K562 (cell line): ENCODE data around the gene SPATA16. TPM values are rescaled to one million over a fixed set of nuclear protein-coding genes. Genes with fewer than 3 reads are reported as not detected.

ENCODE experiments used
- ATAC-seq: fragments of 200-7000 bp; cut with Tn5 transposase; 3 replicates; pipeline ENCODE4 v1.9.1; 2020; ENCODE audit warnings: moderate library complexity
- BruUV-seq: library from RNA; stranded (reverse); fragments of 400-500 nt; replicated peaks from 2 replicates; lab custom pipeline; 2021; lab: Mats Ljungman, UMichigan
- CTCF ChIA-PET: fragments of 300-600 bp; formaldehyde crosslinking; extraction: SDS; loops from one replicate; lab custom pipeline; 2021; ENCODE audit warnings: low intra/inter-chr PET ratio; lab: Yijun Ruan, JAX
- POLR2A ChIA-PET: fragments of 300-600, 350-650 bp; sonication (Branson Sonifier 250); formaldehyde crosslinking; extraction: SDS; loops from one replicate; lab custom pipeline; 2021; ENCODE audit warnings: antibody characterized with exemption, inconsistent platforms; lab: Yijun Ruan, JAX
- DNase-seq, 4 experiments: peaks; one replicate each; pipeline versions ENCODE4 v3.0.0 to v3.0.0-alpha.2; 2011 to 2018; ENCODE audit warnings: low spot score in 3 of 4, mixed read lengths in 3 of 4; ENCODE audit errors: extremely low read depth in 1 of 4
- FAIRE-seq: peaks from 2 replicates; lab custom pipeline; 2011; peaks lifted over from hg19 to GRCh38; lab: Jason Lieb, UNC
- H2AFZ ChIP-seq: 2 replicates; pipeline ENCODE4 v1.6.0; 2011; ENCODE audit warnings: low read depth, low read length, control low read depth, inconsistent platforms
- H3K27ac ChIP-seq: fragments of 200-600 bp; 3 replicates; pipeline ENCODE4 v1.8.0; 2011; ENCODE audit warnings: low read depth, mild to moderate bottlenecking, control low read depth, inconsistent platforms, low read length, moderate library complexity, mixed read lengths; ENCODE audit errors: extremely low read depth
- H3K27me3 ChIP-seq, 2 experiments: fragments of 300-600 bp in 1 of 2; 2 replicates in 1 of 2; 3 replicates in 1 of 2; pipeline versions ENCODE4 v1.6.0 to v1.8.0; 2011; ENCODE audit warnings: inconsistent platforms in 2 of 2, low read length in 2 of 2, mild to moderate bottlenecking in 1 of 2, mixed read lengths in 1 of 2, moderate library complexity in 1 of 2; ENCODE audit not compliant: control insufficient read depth in 2 of 2, insufficient read depth in 2 of 2
- H3K36me3 ChIP-seq: fragments of 300-600 bp; 3 replicates; pipeline ENCODE4 v1.8.0; 2011; ENCODE audit warnings: mild to moderate bottlenecking, low read length, inconsistent platforms; ENCODE audit not compliant: control insufficient read depth, insufficient read depth
- H3K4me1 ChIP-seq, 2 experiments: fragments of 200-600 bp in 1 of 2; replicated peaks in 1 of 2; 2 replicates in 1 of 2; 3 replicates in 1 of 2; pipeline versions ENCODE4 v1.5.1 to v1.8.0; 2011; ENCODE audit warnings: inconsistent platforms in 2 of 2, low read length in 2 of 2, mild to moderate bottlenecking in 1 of 2, mixed read lengths in 1 of 2, moderate library complexity in 1 of 2; ENCODE audit not compliant: control insufficient read depth in 2 of 2, insufficient read depth in 2 of 2
- H3K4me2 ChIP-seq: 2 replicates; pipeline ENCODE4 v1.6.1; 2011; ENCODE audit warnings: low read length, control low read depth, inconsistent platforms, mixed read lengths; ENCODE audit not compliant: insufficient read depth
- H3K4me3 ChIP-seq: fragments of 200-600 bp; sonication (generic), shearing (Covaris generic); 2 replicates; pipeline ENCODE4 v1.5.1; 2016; ENCODE audit warnings: control low read depth, inconsistent platforms
- H3K79me2 ChIP-seq: fragments of 200-600 bp; 3 replicates; pipeline ENCODE4 v1.8.0; 2011; ENCODE audit warnings: low read length, inconsistent platforms; ENCODE audit not compliant: control insufficient read depth, insufficient read depth
- H3K9ac ChIP-seq, 2 experiments: 2 replicates each; pipeline versions ENCODE4 v1.6.0 to v1.6.1; 2011; ENCODE audit warnings: low read depth in 2 of 2, low read length in 2 of 2, control low read depth in 1 of 2, inconsistent platforms in 1 of 2, mild to moderate bottlenecking in 1 of 2, mixed read lengths in 1 of 2; ENCODE audit not compliant: insufficient read depth in 1 of 2
- H3K9me1 ChIP-seq: one replicate; pipeline ENCODE4 v1.6.0; 2011; ENCODE audit warnings: inconsistent platforms, mild to moderate bottlenecking, low read length, moderate library complexity; ENCODE audit not compliant: control insufficient read depth, insufficient read depth
- H3K9me3 ChIP-seq: replicated peaks from 2 replicates; pipeline ENCODE4 v1.5.1; 2011; ENCODE audit warnings: low read depth, low read length, inconsistent platforms; ENCODE audit not compliant: control insufficient read depth, insufficient read depth
- H4K20me1 ChIP-seq: replicated peaks from 2 replicates; pipeline ENCODE4 v1.6.1; 2011; ENCODE audit warnings: low read length, inconsistent platforms, mixed read lengths; ENCODE audit not compliant: control insufficient read depth, insufficient read depth
- ATF1 ChIP-seq, 2 experiments: fragments of 450-650 bp in 1 of 2; IDR thresholded peaks; 2 replicates each; pipeline ENCODE4 v1.6.1; 2016; ENCODE audit warnings: missing compliant biosample characterization in 1 of 2, missing genetic modification characterization in 1 of 2
- ATF3 ChIP-seq, 2 experiments: fragments of 450-650 bp in 1 of 2; sonication (generic) in 1 of 2; formaldehyde crosslinking in 1 of 2; IDR thresholded peaks in 1 of 2; conservative IDR thresholded peaks in 1 of 2; 2 replicates each; pipeline versions ENCODE4 v1.6.1 to v1.8.1; 2016 to 2023; ENCODE audit warnings: mild to moderate bottlenecking in 2 of 2, moderate library complexity in 2 of 2, inconsistent platforms in 1 of 2, missing genetic modification reagents in 1 of 2
- ATF7 ChIP-seq: fragments of 450-650 bp; IDR thresholded peaks from 2 replicates; pipeline ENCODE4 v1.7.1; 2014; ENCODE audit warnings: mild to moderate bottlenecking, moderate library complexity
- GABPA ChIP-seq: fragments of 200-800 bp; sonication (Bioruptor generic); conservative IDR thresholded peaks from 2 replicates; pipeline ENCODE4 v1.6.1; 2016; ENCODE audit warnings: low read depth, missing genetic modification characterization, missing compliant biosample characterization
- GABPB2 ChIP-seq: fragments of 250-450 bp; sonication (Bioruptor Pico); conservative IDR thresholded peaks from 2 replicates; pipeline ENCODE4 v1.5.1; 2021; ENCODE audit warnings: mild to moderate bottlenecking
- JUND ChIP-seq, 2 experiments: IDR thresholded peaks; 2 replicates in 1 of 2; 3 replicates in 1 of 2; pipeline ENCODE4 v1.6.1; 2011; ENCODE audit warnings: borderline replicate concordance in 2 of 2, low read depth in 2 of 2, low read length in 2 of 2, improper control_type of control experiment in 1 of 2, missing biosample characterization in 1 of 2, missing genetic modification characterization in 1 of 2, missing genetic modification reagents in 1 of 2
- KAT7 ChIP-seq: sonication (generic); formaldehyde crosslinking; IDR thresholded peaks from 2 replicates; pipeline ENCODE4 v1.8.0; 2022; ENCODE audit warnings: missing genetic modification reagents, mild to moderate bottlenecking, borderline replicate concordance
- MXI1 ChIP-seq: IDR thresholded peaks from 2 replicates; pipeline ENCODE4 v1.6.1; 2011; ENCODE audit warnings: low read depth, mild to moderate bottlenecking, improper control_type of control experiment, low read length
- SAFB ChIP-seq: fragments of 200-400 bp; formaldehyde crosslinking; IDR thresholded peaks from 2 replicates; pipeline ENCODE4 v1.6.1; 2017; ENCODE audit warnings: low read depth, low read length, borderline replicate concordance
- SNIP1 ChIP-seq: fragments of 450-650 bp; IDR thresholded peaks from 2 replicates; pipeline ENCODE4 v1.7.1; 2017; ENCODE audit warnings: low read depth, mild to moderate bottlenecking
- TAL1 ChIP-seq: fragments of 450-650 bp; IDR thresholded peaks from 2 replicates; pipeline ENCODE4 v1.6.1; 2016; ENCODE audit warnings: mild to moderate bottlenecking
- ZKSCAN8 ChIP-seq: fragments of 200-800 bp; sonication (Bioruptor generic); IDR thresholded peaks from 2 replicates; pipeline ENCODE4 v1.6.1; 2016; ENCODE audit warnings: missing genetic modification characterization, missing compliant biosample characterization
- ZNF121 ChIP-seq: sonication (generic); formaldehyde crosslinking; conservative IDR thresholded peaks from 2 replicates; pipeline ENCODE4 v1.8.0; 2022; ENCODE audit warnings: missing genetic modification reagents
- ZNF282 ChIP-seq: sonication (generic); formaldehyde crosslinking; IDR thresholded peaks from 2 replicates; pipeline ENCODE4 v1.8.1; 2023; ENCODE audit warnings: missing genetic modification reagents
- WGBS: fragments of 100-300 bp; shearing (Covaris generic); methylation state at CpG from one replicate; pipeline ENCODE4 v1.1.6; 2016; ENCODE audit warnings: low coverage, mixed read lengths; ENCODE audit not compliant: insufficient coverage; ENCODE audit errors: missing lambda C conversion rate; 5-methylcytosine and 5-hydroxymethylcytosine counted together
- in situ Hi-C: fragments of 300-500 bp; cut with MboI; formaldehyde crosslinking; loops from 4 replicates; pipeline ENCODE4 v1.15.0; 2018; ENCODE audit warnings: inconsistent platforms, mixed read lengths
- intact Hi-C: fragments of 100-400 bp; cut with micrococcal nuclease; formaldehyde crosslinking; loops from 2 replicates; pipeline ENCODE4 v1.14.2; 2022
- polyA plus RNA-seq, 8 experiments: library from polyadenylated mRNA; depleted of rRNA in 4 of 8; stranded (reverse) in 5 of 8; unstranded in 3 of 8; fragments of >200 nt; fragmentation: Nextera tagmentation in 2 of 8; fragmentation: Illumina TruSeq in 1 of 8; extraction: Ambion mirVana in 2 of 8; extraction: Trizol in 1 of 8; gene quantifications; 2 replicates each; pipeline versions ENCODE4 v1.2.1 to v1.2.3, GENCODE V29; 2011 to 2014; ENCODE audit warnings: inconsistent platforms in 1 of 8, missing spikeins in 1 of 8
- total RNA-seq, 7 experiments: library from RNA; depleted of rRNA in 6 of 7; stranded (reverse); fragments of >200 nt in 6 of 7; fragmentation: Illumina TruSeq in 2 of 7; extraction: Trizol in 2 of 7; gene quantifications; 2 replicates each; pipeline versions ENCODE4 v1.2.1 to v1.2.3, GENCODE V29; 2011 to 2021; ENCODE audit warnings: low replicate concordance in 1 of 7
- TF ChIP-seq, protein P1 (sequence below): IDR thresholded peaks from 2 replicates; pipeline ENCODE4 v1.6.1; 2011; ENCODE audit not compliant: insufficient read length; ENCODE audit errors: extremely low read depth

The SPATA16 gene
- total and polyA plus RNA-seq, 9 of the 15 experiments (the other 6 are each of a cell fraction or from before 2014, with no cell fraction given) = not detected

- Histone ChIP-seq H3K4me2 (no peak overlapping the region), H3K27me3 (no peaks in the 10 kb centered on the region), H3K79me2 (no peaks in the 10 kb centered on the region), H2AFZ (peak overlapping the region; percentile 25; the same call in 1 of the 2 replicates), H3K4me3 (no peak overlapping the region), H3K4me1 (no peaks in the 10 kb centered on the region), H3K9ac (no peak overlapping the region), H3K36me3 (no peaks in the 10 kb centered on the region), H4K20me1 (no peaks in the 10 kb centered on the region), H3K27ac (no peak overlapping the region), H3K9me1 (no peaks in the 10 kb centered on the region), H3K9me3 (no peaks in the 10 kb centered on the region)
- in situ Hi-C loops = no loop called here
- BruUV-seq = no TSS peak
- DNase-seq (no peak), ATAC-seq (no peak), FAIRE-seq (no peak)
- ChIA-PET POLR2A (interaction anchor here (0.6 to 1.2 kb wide), 2 partner anchors 9 to 12 kb away, joined by 3 to 4 read pairs; no protein-coding TSS in a partner anchor), CTCF (no interaction called here)
- TF ChIP-seq ZKSCAN8 (CRISPR knock-in tag) (no peak), KAT7 (CRISPR knock-in tag) (no peak), ZNF282 (CRISPR knock-in tag) (no peak), TAL1 (no peak), SNIP1 (no peak), ATF3 (IDR thresholded peaks at IDR 0.05) (peak; percentile 71), ATF3 (CRISPR knock-in tag; conservative IDR thresholded peaks at IDR 0.05) (no peak), SAFB (no peak), GABPA (peak; percentile 58), ATF1 (CRISPR knock-in tag; IDR thresholded peaks at IDR 0.05) (no peak), ATF1 (tag; IDR thresholded peaks at IDR 0.05) (peak; percentile 36; the same call in 1 of the 2 replicates), ATF7 (peak; percentile 64; the same call in 1 of the 2 replicates), JUND (IDR thresholded peaks at IDR 0.05; ENCODE audit: borderline replicate concordance, low read depth, low read length) (0 out of 2 replicates have a peak, but pooled peaks have one; percentile 15), JUND (tag; IDR thresholded peaks at IDR 0.05; ENCODE audit: borderline replicate concordance, low read depth, low read length) (peak; percentile 69), MXI1 (no peak), GABPB2 (CRISPR knock-in tag) (no peak), ZNF121 (CRISPR knock-in tag) (no peak)
- TF ChIP-seq, protein P1, sequence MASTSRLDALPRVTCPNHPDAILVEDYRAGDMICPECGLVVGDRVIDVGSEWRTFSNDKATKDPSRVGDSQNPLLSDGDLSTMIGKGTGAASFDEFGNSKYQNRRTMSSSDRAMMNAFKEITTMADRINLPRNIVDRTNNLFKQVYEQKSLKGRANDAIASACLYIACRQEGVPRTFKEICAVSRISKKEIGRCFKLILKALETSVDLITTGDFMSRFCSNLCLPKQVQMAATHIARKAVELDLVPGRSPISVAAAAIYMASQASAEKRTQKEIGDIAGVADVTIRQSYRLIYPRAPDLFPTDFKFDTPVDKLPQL = no peak
- 15% methylated on average over 5 of the region's 5 CpGs for WGBS
- intact Hi-C loops = no loop called here
These were observed 168.3 kb downstream of the SPATA16 start for GRCh38 chr3:172972717-172973116.
